ENCODE measurements around the gene SMAP1.

GRCh38 chr6:70735513-70735912 is 67.8 kb downstream of the SMAP1 start:
- TF ChIP-seq, protein P1, sequence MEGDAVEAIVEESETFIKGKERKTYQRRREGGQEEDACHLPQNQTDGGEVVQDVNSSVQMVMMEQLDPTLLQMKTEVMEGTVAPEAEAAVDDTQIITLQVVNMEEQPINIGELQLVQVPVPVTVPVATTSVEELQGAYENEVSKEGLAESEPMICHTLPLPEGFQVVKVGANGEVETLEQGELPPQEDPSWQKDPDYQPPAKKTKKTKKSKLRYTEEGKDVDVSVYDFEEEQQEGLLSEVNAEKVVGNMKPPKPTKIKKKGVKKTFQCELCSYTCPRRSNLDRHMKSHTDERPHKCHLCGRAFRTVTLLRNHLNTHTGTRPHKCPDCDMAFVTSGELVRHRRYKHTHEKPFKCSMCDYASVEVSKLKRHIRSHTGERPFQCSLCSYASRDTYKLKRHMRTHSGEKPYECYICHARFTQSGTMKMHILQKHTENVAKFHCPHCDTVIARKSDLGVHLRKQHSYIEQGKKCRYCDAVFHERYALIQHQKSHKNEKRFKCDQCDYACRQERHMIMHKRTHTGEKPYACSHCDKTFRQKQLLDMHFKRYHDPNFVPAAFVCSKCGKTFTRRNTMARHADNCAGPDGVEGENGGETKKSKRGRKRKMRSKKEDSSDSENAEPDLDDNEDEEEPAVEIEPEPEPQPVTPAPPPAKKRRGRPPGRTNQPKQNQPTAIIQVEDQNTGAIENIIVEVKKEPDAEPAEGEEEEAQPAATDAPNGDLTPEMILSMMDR (conservative IDR thresholded peaks at IDR 0.05; ENCODE audit: low read depth, low read length), result no peak
- TF ChIP-seq EZH2 (IDR thresholded peaks at IDR 0.05; ENCODE audit: borderline replicate concordance, low read depth, low read length, poor library complexity, severe bottlenecking), result no peak

All from A673 (cell line).